ENCODE measurements around the gene MCF2L.
A peak's percentile ranks its signal among the peaks of the same experiment; 100 is the strongest.

Gene MCF2L

GRCh38 chr13:113121183-113121927 lies 152.3 kb downstream of the MCF2L start:
- peak; percentile 12 for DNase-seq
- no peak overlapping the region for H3K27ac ChIP-seq
- no peak overlapping the region for H3K4me3 ChIP-seq (ENCODE audit: low read depth, low read length)
- no peak for TF ChIP-seq CTCF (IDR thresholded peaks at IDR 0.05; ENCODE audit: low read depth, low read length)
- H3K9me3 ChIP-seq (ENCODE audit: severe bottlenecking) = no peaks in the 10 kb centered on the region
- no peaks in the 10 kb centered on the region for H3K36me3 ChIP-seq
- H3K27me3 ChIP-seq (ENCODE audit: insufficient read depth, low read depth, severe bottlenecking) = no peaks in the 10 kb centered on the region

GRCh38 chr13:113121928-113122471 lies 153.0 kb downstream of the MCF2L start:
- DNase-seq = peak; percentile 9
- no peaks in the 10 kb centered on the region for H3K9me3 ChIP-seq (ENCODE audit: severe bottlenecking)
- H3K36me3 ChIP-seq = no peaks in the 10 kb centered on the region
- no peaks in the 10 kb centered on the region for H3K27me3 ChIP-seq (ENCODE audit: insufficient read depth, low read depth, severe bottlenecking)
- TF ChIP-seq CTCF (IDR thresholded peaks at IDR 0.05; ENCODE audit: low read depth, low read length) = no peak
- no peak overlapping the region for H3K4me3 ChIP-seq (ENCODE audit: low read depth, low read length)
- H3K27ac ChIP-seq = no peak overlapping the region

GRCh38 chr13:113122550-113123225 lies 153.7 kb downstream of the MCF2L start, which contains the start of gene F10:
F10 (plus strand) TSS chr13:113122799; CDS start chr13:113122856, 57 bp downstream.
- no peaks in the 10 kb centered on the region for H3K9me3 ChIP-seq (ENCODE audit: severe bottlenecking)
- H3K27ac ChIP-seq = peak within 1 kb of the TSS; percentile 33
- H3K27me3 ChIP-seq (ENCODE audit: insufficient read depth, low read depth, severe bottlenecking) = no peaks in the 10 kb centered on the region
- TF ChIP-seq CTCF (IDR thresholded peaks at IDR 0.05; ENCODE audit: low read depth, low read length) = no peak
- peak within 1 kb of the TSS; percentile 32 for H3K4me3 ChIP-seq (ENCODE audit: low read depth, low read length)
- H3K36me3 ChIP-seq = no peaks in the 10 kb centered on the region
- DNase-seq = peak; percentile 84

GRCh38 chr13:113123226-113124201 lies 154.5 kb downstream of the MCF2L start:
- H3K27me3 ChIP-seq (ENCODE audit: insufficient read depth, low read depth, severe bottlenecking) = no peaks in the 10 kb centered on the region
- DNase-seq = peak; percentile 73
- H3K36me3 ChIP-seq = no peaks in the 10 kb centered on the region
- peak; percentile 88 for TF ChIP-seq CTCF (IDR thresholded peaks at IDR 0.05; ENCODE audit: low read depth, low read length)
- H3K27ac ChIP-seq = peak overlapping the region; percentile 33
- no peak overlapping the region; the same call in 1 of the 2 replicates for H3K4me3 ChIP-seq (ENCODE audit: low read depth, low read length)
- H3K9me3 ChIP-seq (ENCODE audit: severe bottlenecking) = no peaks in the 10 kb centered on the region

- TF ChIP-seq CTCF (IDR thresholded peaks at IDR 0.05; ENCODE audit: low read depth, low read length) = no peak
- peak; percentile 8 for DNase-seq
- no peak overlapping the region for H3K27ac ChIP-seq
- H3K36me3 ChIP-seq = no peaks in the 10 kb centered on the region
- no peaks in the 10 kb centered on the region for H3K27me3 ChIP-seq (ENCODE audit: insufficient read depth, low read depth, severe bottlenecking)
- H3K4me3 ChIP-seq (ENCODE audit: low read depth, low read length) = no peak overlapping the region
- no peaks in the 10 kb centered on the region for H3K9me3 ChIP-seq (ENCODE audit: severe bottlenecking)
These were observed 155.4 kb downstream of the MCF2L start for GRCh38 chr13:113124211-113124970.
